Sigmoid colon (tissue), 7 donors: Measurements from ENCODE around the gene SMG9. TPM values are rescaled to one million over a fixed set of nuclear protein-coding genes. Genes with fewer than 3 reads are reported as not detected.
"Not testable (repeated sequence)": the region's sequence is repeated elsewhere in the genome, so short reads cannot be mapped to it uniquely, and the experiment has no call there.

Source experiments
- DNase-seq: peaks from one replicate; pipeline ENCODE4 v3.0.0-alpha.2; 2019
- H3K27ac ChIP-seq, 4 donors: fragments of 200-600 bp; sonication (generic); one replicate each; pipeline ENCODE4 v1.5.1; 2016 to 2019; ENCODE audit warnings: mild to moderate bottlenecking in 1 of 4
- H3K27me3 ChIP-seq, 3 donors: fragments of 200-600 bp; sonication (generic); one replicate each; pipeline ENCODE4 v1.5.1; 2019; ENCODE audit warnings: mild to moderate bottlenecking in 1 of 3
- H3K36me3 ChIP-seq, 4 donors: fragments of 200-600 bp; sonication (generic); one replicate each; pipeline ENCODE4 v1.5.1; 2016 to 2019
- H3K4me1 ChIP-seq, 4 donors: fragments of 200-600 bp; sonication (generic); one replicate each; pipeline ENCODE4 v1.5.1; 2017 to 2019
- H3K4me3 ChIP-seq, 4 donors: fragments of 200-600 bp; sonication (generic); one replicate each; pipeline ENCODE4 v1.5.1; 2017 to 2019; ENCODE audit warnings: mild to moderate bottlenecking in 2 of 4, moderate library complexity in 1 of 4
- H3K9me3 ChIP-seq, 4 donors: fragments of 200-600 bp in 3 of 4; sonication (generic) in 3 of 4; one replicate each; pipeline versions ENCODE4 v1.5.1 to v1.6.1; 2013 to 2019
- CTCF ChIP-seq, 4 experiments: fragments of 450-650 bp in 3 of 4; fragments of 200-600 bp in 1 of 4; IDR thresholded peaks; one replicate each; pipeline ENCODE4 v1.5.1; 2016 to 2019; ENCODE audit warnings: antibody characterized with exemption in 4 of 4, mild to moderate bottlenecking in 3 of 4, moderate library complexity in 2 of 4
- EP300 ChIP-seq, 4 donors: sonication (generic); formaldehyde crosslinking; IDR thresholded peaks; one replicate each; pipeline ENCODE4 v1.6.1; 2017; ENCODE audit warnings: antibody characterized with exemption in 4 of 4
- POLR2A ChIP-seq, 2 donors: fragments of 450-650 bp; IDR thresholded peaks; one replicate each; pipeline ENCODE4 v1.6.1; 2016; ENCODE audit warnings: antibody characterized with exemption in 2 of 2, mild to moderate bottlenecking in 2 of 2, moderate library complexity in 2 of 2
- POLR2AphosphoS5 ChIP-seq, 4 donors: sonication (generic); formaldehyde crosslinking; IDR thresholded peaks; one replicate each; pipeline ENCODE4 v1.6.1; 2017; ENCODE audit warnings: antibody characterized with exemption in 4 of 4
- WGBS, 2 donors: extraction: QIAGEN DNeasy Blood & Tissue Kit; methylation state at CpG; one replicate each; pipeline ENCODE4 v1.1.7; 2013; 5-methylcytosine and 5-hydroxymethylcytosine counted together
- intact Hi-C: fragments of 100-400 bp; cut with DNase I; formaldehyde crosslinking; loops from one replicate; pipeline ENCODE4 v1.15.1; 2023
- polyA plus RNA-seq, 3 donors: library from polyadenylated mRNA; stranded (reverse); fragments of 200-250 nt; gene quantifications; one replicate each; pipeline ENCODE4 v1.2.3, GENCODE V29; 2013
- total RNA-seq, 4 donors: library from RNA; depleted of rRNA; stranded (reverse); fragments of >200 nt; gene quantifications; one replicate each; pipeline ENCODE4 v1.1.0, GENCODE V29; 2016
- donor health status: healthy with polysubstance abuse.
- donor health status: Bipolar disorder and iron deficiency.
- donor health status: healthy.

SMG9 gene
- total and polyA plus RNA-seq, 7 donors, result 5.6 to 36.5 (median 12.5) TPM

- H3K4me3 ChIP-seq, result no peak overlapping the region
- H3K9me3 ChIP-seq, result no peaks in the 10 kb centered on the region
- H3K27ac ChIP-seq, result no peak overlapping the region
- peaks cover 0 to 10% (median 0%) of the 10 kb centered on the region in 4 donors for H3K4me1 ChIP-seq
- no peak for DNase-seq
- TF ChIP-seq POLR2AphosphoS5 (IDR thresholded peaks at IDR 0.05) (no peak), EP300 (IDR thresholded peaks at IDR 0.05) (no peak), CTCF (IDR thresholded peaks at IDR 0.05) (no peak), POLR2A (IDR thresholded peaks at IDR 0.05) (no peak)
- WGBS, 2 donors, result 84 to 85% methylated on average over 7 of the region's 7 CpGs
- intact Hi-C loops, result no loop called here
- no peaks in the 10 kb centered on the region for H3K36me3 ChIP-seq
- no peaks in the 10 kb centered on the region for H3K27me3 ChIP-seq
These were observed 12.6 kb upstream of the SMG9 start for GRCh38 chr19:43767316-43767715.

- intact Hi-C loops, result no loop called here
- peaks cover 0 to 10% (median 0%) of the 10 kb centered on the region in 4 donors for H3K4me1 ChIP-seq
- H3K4me3 ChIP-seq, result no peak overlapping the region
- WGBS, 2 donors, result 57 to 72% methylated on average over 4 of the region's 4 CpGs
- no peak for TF ChIP-seq POLR2AphosphoS5 (IDR thresholded peaks at IDR 0.05)
- no peak for TF ChIP-seq POLR2A (IDR thresholded peaks at IDR 0.05)
- no peak for TF ChIP-seq EP300 (IDR thresholded peaks at IDR 0.05)
- TF ChIP-seq CTCF (IDR thresholded peaks at IDR 0.05), result no peak
- H3K9me3 ChIP-seq, result no peaks in the 10 kb centered on the region
- DNase-seq, result no peak
- no peaks in the 10 kb centered on the region for H3K36me3 ChIP-seq
- H3K27me3 ChIP-seq, result no peaks in the 10 kb centered on the region
- H3K27ac ChIP-seq, result no peak overlapping the region
These were observed 11.9 kb upstream of the SMG9 start for GRCh38 chr19:43766755-43767043.

GRCh38 chr19:43765109-43765876 lies 10.5 kb upstream of the SMG9 start:
- Histone ChIP-seq H3K27ac (peak overlapping the region; percentile 12 to 72 (median 48)), H3K27me3 (no peaks in the 10 kb centered on the region), H3K4me3 (no peak overlapping the region), H3K9me3 (no peaks in the 10 kb centered on the region), H3K4me1 (peaks cover 0 to 10% (median 0%) of the 10 kb centered on the region in 4 donors), H3K36me3 (no peaks in the 10 kb centered on the region)
- intact Hi-C loops, result no loop called here
- TF ChIP-seq CTCF (IDR thresholded peaks at IDR 0.05) (no peak), POLR2A (IDR thresholded peaks at IDR 0.05) (no peak), POLR2AphosphoS5 (IDR thresholded peaks at IDR 0.05) (peak in 1 of 4 donors; percentile 24)
- 45 to 48% methylated on average over 16 of the region's 16 CpGs for whole genome bisulfite sequencing, 2 donors
- DNase-seq, result peak; percentile 87

- H3K9me3 ChIP-seq, DNase-seq, H3K4me3 ChIP-seq, H3K36me3 ChIP-seq, H3K27me3 ChIP-seq, H3K4me1 ChIP-seq, intact Hi-C loops: not testable (repeated sequence)
- H3K27ac ChIP-seq, result peak overlapping the region; percentile 12 to 72 (median 48)
- WGBS, 2 donors, result 60 to 77% methylated on average over 8 of the region's 8 CpGs
These were observed 9.9 kb upstream of the SMG9 start for GRCh38 chr19:43764684-43765083.

- no peak for TF ChIP-seq POLR2AphosphoS5 (IDR thresholded peaks at IDR 0.05)
- TF ChIP-seq EP300 (IDR thresholded peaks at IDR 0.05), result no peak
- no peak for TF ChIP-seq CTCF (IDR thresholded peaks at IDR 0.05)
- TF ChIP-seq POLR2A (IDR thresholded peaks at IDR 0.05), result no peak
- WGBS, 2 donors, result 60 to 65% methylated on average over 3 of the region's 3 CpGs
- intact Hi-C loops, result no loop called here
- Histone ChIP-seq H3K9me3 (no peaks in the 10 kb centered on the region), H3K4me3 (no peak overlapping the region), H3K4me1 (peaks cover 0 to 10% (median 0%) of the 10 kb centered on the region in 4 donors), H3K36me3 (no peaks in the 10 kb centered on the region), H3K27me3 (no peaks in the 10 kb centered on the region), H3K27ac (peak overlapping the region in 2 of 4 donors; percentile 18 to 29)
- no peak for DNase-seq
These were observed 8.7 kb upstream of the SMG9 start for GRCh38 chr19:43763473-43763939.
